ENCODE data around the gene HEATR1.

DNA sequence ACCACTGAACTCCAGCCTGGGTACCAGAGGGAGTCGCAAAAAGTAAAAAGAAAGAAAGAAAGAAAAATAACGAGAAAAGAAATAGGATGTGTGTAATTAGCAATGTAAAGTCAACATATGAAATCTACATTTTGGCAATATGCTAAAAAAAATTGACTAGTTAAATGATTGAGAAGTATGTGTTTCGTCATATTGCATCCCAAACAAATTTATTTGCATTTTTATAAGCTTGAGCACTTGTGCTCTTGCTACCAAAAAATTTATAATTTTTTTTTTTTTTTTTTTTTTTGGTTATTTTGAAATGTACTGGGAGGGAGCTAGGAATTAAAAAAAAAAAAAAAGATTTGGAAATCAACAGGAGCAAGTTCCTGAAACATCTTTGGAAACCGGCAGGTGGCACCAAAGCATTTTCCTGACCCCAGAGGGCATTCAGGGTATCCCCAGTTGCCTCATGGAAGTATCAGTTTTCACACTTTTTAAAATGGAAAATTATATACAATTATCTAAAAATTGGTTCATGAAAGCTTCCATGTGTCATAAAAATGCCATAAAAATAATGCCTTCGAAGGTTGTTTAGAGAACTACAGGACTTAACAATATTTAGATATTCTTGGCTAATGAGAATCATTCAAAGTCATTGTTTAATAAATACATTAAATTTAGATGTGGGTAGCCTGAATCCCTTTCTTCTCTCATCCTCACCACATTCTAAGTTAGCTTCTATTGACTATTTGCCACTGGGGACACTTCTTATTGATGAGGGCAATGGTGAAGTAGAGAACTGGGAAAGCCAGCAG, 4.8 kb upstream of the HEATR1 start:
- TF ChIP-seq ZNF501 (tag by site-specific recombination; IDR thresholded peaks at IDR 0.05) = no peak
- no peak for TF ChIP-seq ZNF24 (tag by site-specific recombination; IDR thresholded peaks at IDR 0.05)
- TF ChIP-seq, protein P1, sequence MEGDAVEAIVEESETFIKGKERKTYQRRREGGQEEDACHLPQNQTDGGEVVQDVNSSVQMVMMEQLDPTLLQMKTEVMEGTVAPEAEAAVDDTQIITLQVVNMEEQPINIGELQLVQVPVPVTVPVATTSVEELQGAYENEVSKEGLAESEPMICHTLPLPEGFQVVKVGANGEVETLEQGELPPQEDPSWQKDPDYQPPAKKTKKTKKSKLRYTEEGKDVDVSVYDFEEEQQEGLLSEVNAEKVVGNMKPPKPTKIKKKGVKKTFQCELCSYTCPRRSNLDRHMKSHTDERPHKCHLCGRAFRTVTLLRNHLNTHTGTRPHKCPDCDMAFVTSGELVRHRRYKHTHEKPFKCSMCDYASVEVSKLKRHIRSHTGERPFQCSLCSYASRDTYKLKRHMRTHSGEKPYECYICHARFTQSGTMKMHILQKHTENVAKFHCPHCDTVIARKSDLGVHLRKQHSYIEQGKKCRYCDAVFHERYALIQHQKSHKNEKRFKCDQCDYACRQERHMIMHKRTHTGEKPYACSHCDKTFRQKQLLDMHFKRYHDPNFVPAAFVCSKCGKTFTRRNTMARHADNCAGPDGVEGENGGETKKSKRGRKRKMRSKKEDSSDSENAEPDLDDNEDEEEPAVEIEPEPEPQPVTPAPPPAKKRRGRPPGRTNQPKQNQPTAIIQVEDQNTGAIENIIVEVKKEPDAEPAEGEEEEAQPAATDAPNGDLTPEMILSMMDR (tag by site-specific recombination; IDR thresholded peaks at IDR 0.05) = no peak; the same call in 1 of the 2 replicates
- TF ChIP-seq ZNF692 (tag by site-specific recombination; IDR thresholded peaks at IDR 0.05) = no peak
- TF ChIP-seq ZBTB20 (tag by site-specific recombination; IDR thresholded peaks at IDR 0.05) = no peak
- no peak for TF ChIP-seq PBX3 (CRISPR knock-in tag; IDR thresholded peaks at IDR 0.05)
- peak; percentile 91; the same call in 1 of the 2 replicates for TF ChIP-seq ZNF660 (tag by site-specific recombination; IDR thresholded peaks at IDR 0.05)

All from HEK293 (cell line).